WTC11 (cell line): ENCODE data around the gene DESI2. TPM values are rescaled to one million over a fixed set of nuclear protein-coding genes. Genes with fewer than 3 reads are reported as not detected.

Experiments
- ATAC-seq: fragments of 200-7000 bp; cut with Tn5 transposase; 2 replicates; pipeline ENCODE4 v1.10.0; 2021; ENCODE audit warnings: mild to moderate bottlenecking, moderate library complexity
- CTCF ChIA-PET: fragments of 300-600 bp; sonication (Branson Sonifier 250); formaldehyde crosslinking; loops from one replicate; lab custom pipeline; 2021; ENCODE audit warnings: antibody characterized with exemption; lab: Charles Lee
- POLR2A ChIA-PET: fragments of 350-600 bp; sonication (Branson Sonifier 250); formaldehyde crosslinking; loops from one replicate; lab custom pipeline; 2021; ENCODE audit warnings: antibody characterized with exemption; lab: Charles Lee
- DNase-seq: peaks from one replicate; pipeline ENCODE4 v3.0.0; 2021; ENCODE audit warnings: low spot score
- H3K27ac Mint-ChIP-seq: 2 replicates; pipeline ENCODE4 v1.8.0; 2021; ENCODE audit warnings: mixed read lengths
- H3K27me3 Mint-ChIP-seq: 2 replicates; pipeline ENCODE4 v1.8.0; 2021; ENCODE audit warnings: low read depth, mild to moderate bottlenecking, moderate library complexity, mixed read lengths
- H3K36me3 Mint-ChIP-seq: 2 replicates; pipeline ENCODE4 v1.8.0; 2021; ENCODE audit warnings: mixed read lengths
- H3K4me1 Mint-ChIP-seq: 2 replicates; pipeline ENCODE4 v1.8.0; 2022; ENCODE audit warnings: mixed read lengths
- H3K4me3 Mint-ChIP-seq: 2 replicates; pipeline ENCODE4 v1.8.0; 2021; ENCODE audit warnings: mild to moderate bottlenecking, moderate library complexity, mixed read lengths
- H3K9me3 Mint-ChIP-seq: 2 replicates; pipeline ENCODE4 v1.8.0; 2021; ENCODE audit warnings: mixed read lengths
- ATF2 ChIP-seq: sonication (generic); formaldehyde crosslinking; IDR thresholded peaks from 2 replicates; pipeline ENCODE4 v1.8.1; 2022; ENCODE audit warnings: low read depth, missing genetic modification reagents, borderline replicate concordance
- CREM ChIP-seq: sonication (generic); formaldehyde crosslinking; IDR thresholded peaks from 2 replicates; pipeline ENCODE4 v1.8.1; 2022; ENCODE audit warnings: mild to moderate bottlenecking, missing genetic modification reagents, moderate library complexity
- EMX1 ChIP-seq: fragments of 250-450 bp; sonication (Bioruptor Pico); IDR thresholded peaks from 2 replicates; pipeline ENCODE4 v1.8.0; 2021; ENCODE audit warnings: mild to moderate bottlenecking
- ERG ChIP-seq: fragments of 250-450 bp; sonication (Bioruptor Pico); IDR thresholded peaks from 2 replicates; pipeline ENCODE4 v1.8.0; 2021; ENCODE audit warnings: mild to moderate bottlenecking
- FOXK1 ChIP-seq: sonication (generic); formaldehyde crosslinking; IDR thresholded peaks from 2 replicates; pipeline ENCODE4 v1.8.0; 2022; ENCODE audit warnings: mild to moderate bottlenecking, moderate library complexity, missing genetic modification reagents
- GRHL2 ChIP-seq: fragments of 250-450 bp; sonication (Bioruptor Pico); IDR thresholded peaks from 2 replicates; pipeline ENCODE4 v1.8.0; 2022; ENCODE audit warnings: mild to moderate bottlenecking, moderate library complexity; ENCODE audit not compliant: insufficient replicate concordance, severe bottlenecking
- IRF2 ChIP-seq: sonication (generic); formaldehyde crosslinking; IDR thresholded peaks from 2 replicates; pipeline ENCODE4 v1.8.0; 2022; ENCODE audit warnings: low read depth, missing genetic modification reagents, borderline replicate concordance
- JAZF1 ChIP-seq: fragments of 250-450 bp; sonication (Bioruptor Pico); IDR thresholded peaks from 2 replicates; pipeline ENCODE4 v1.9.0; 2021; ENCODE audit warnings: moderate library complexity, mild to moderate bottlenecking, inconsistent platforms
- JUN ChIP-seq: sonication (generic); formaldehyde crosslinking; IDR thresholded peaks from 2 replicates; pipeline ENCODE4 v1.8.0; 2023; ENCODE audit warnings: mild to moderate bottlenecking, missing genetic modification reagents
- MYBL2 ChIP-seq: sonication (generic); formaldehyde crosslinking; IDR thresholded peaks from 2 replicates; pipeline ENCODE4 v1.8.1; 2023; ENCODE audit warnings: mild to moderate bottlenecking, moderate library complexity, missing genetic modification reagents
- PRRX2 ChIP-seq: fragments of 250-450 bp; sonication (Bioruptor Pico); IDR thresholded peaks from 2 replicates; pipeline ENCODE4 v1.8.0; 2021; ENCODE audit warnings: mild to moderate bottlenecking
- RORB ChIP-seq: fragments of 250-450 bp; sonication (Bioruptor Pico); IDR thresholded peaks from 2 replicates; pipeline ENCODE4 v1.9.0; 2021; ENCODE audit warnings: mild to moderate bottlenecking
- SMAD3 ChIP-seq: sonication (generic); formaldehyde crosslinking; IDR thresholded peaks from 2 replicates; pipeline ENCODE4 v1.8.0; 2022; ENCODE audit warnings: missing genetic modification reagents, mild to moderate bottlenecking, borderline replicate concordance
- STAT6 ChIP-seq: sonication (generic); formaldehyde crosslinking; conservative IDR thresholded peaks from 2 replicates; pipeline ENCODE4 v1.8.1; 2023; ENCODE audit warnings: mild to moderate bottlenecking, low read depth, missing genetic modification reagents, moderate library complexity
- TEAD4 ChIP-seq: sonication (generic); formaldehyde crosslinking; IDR thresholded peaks from 2 replicates; pipeline ENCODE4 v1.8.0; 2022; ENCODE audit warnings: mild to moderate bottlenecking, missing genetic modification reagents
- ZBTB21 ChIP-seq: sonication (generic); formaldehyde crosslinking; IDR thresholded peaks from 2 replicates; pipeline ENCODE4 v1.8.1; 2023; ENCODE audit warnings: mild to moderate bottlenecking, missing genetic modification reagents, borderline replicate concordance
- ZMAT4 ChIP-seq: fragments of 250-450 bp; sonication (Bioruptor Pico); IDR thresholded peaks from 2 replicates; pipeline ENCODE4 v1.9.0; 2021; ENCODE audit warnings: mild to moderate bottlenecking
- ZNF317 ChIP-seq: sonication (generic); formaldehyde crosslinking; IDR thresholded peaks from 2 replicates; pipeline ENCODE4 v1.8.1; 2023; ENCODE audit warnings: low read depth, mild to moderate bottlenecking, moderate library complexity, missing genetic modification reagents, borderline replicate concordance
- ZNF396 ChIP-seq: fragments of 250-450 bp; sonication (Bioruptor Pico); IDR thresholded peaks from 2 replicates; pipeline ENCODE4 v1.8.0; 2021; ENCODE audit warnings: mild to moderate bottlenecking, moderate library complexity, borderline replicate concordance
- total RNA-seq: library from RNA; stranded (reverse); gene quantifications from 3 replicates; pipeline ENCODE4 v1.2.3, GENCODE V29; 2021
- TF ChIP-seq, protein P1 (sequence below): fragments of 250-450 bp; sonication (Bioruptor Pico); IDR thresholded peaks from 2 replicates; pipeline ENCODE4 v2.1.2; 2022; ENCODE audit warnings: mild to moderate bottlenecking, moderate library complexity
- TF ChIP-seq, protein P2 (sequence below): fragments of 250-450 bp; sonication (Bioruptor Pico); IDR thresholded peaks from 2 replicates; pipeline ENCODE4 v1.9.0; 2021; ENCODE audit warnings: mild to moderate bottlenecking, borderline replicate concordance
- TF ChIP-seq, protein P3 (sequence below): sonication (generic); formaldehyde crosslinking; IDR thresholded peaks from 2 replicates; pipeline ENCODE4 v1.8.0; 2023; ENCODE audit warnings: mild to moderate bottlenecking, missing genetic modification reagents

Gene DESI2
- total RNA-seq, 1 experiment from 2014 or later: 108 TPM

DNA sequence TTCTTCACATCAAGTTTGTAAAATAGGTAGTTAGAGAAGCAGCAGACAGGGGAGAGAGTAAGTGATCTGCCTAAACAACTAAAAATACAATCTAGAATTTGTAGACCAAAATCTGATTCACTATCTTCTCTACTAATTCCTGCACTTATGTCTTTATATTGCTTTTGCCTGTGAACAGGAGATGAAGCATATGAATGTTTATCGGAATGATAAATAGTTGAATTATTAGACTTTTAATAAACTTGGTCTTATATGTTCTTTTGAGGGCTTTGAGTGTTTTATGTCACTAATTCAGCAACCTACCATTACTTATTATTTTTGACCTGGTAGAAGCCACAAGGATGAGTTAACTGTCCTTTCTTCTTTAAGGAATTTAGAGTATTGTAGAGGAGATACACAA lies 2.3 kb downstream of the DESI2 start:
- no peak overlapping the region for H3K4me3 Mint-ChIP-seq
- ATAC-seq (no peak), DNase-seq (no peak)
- H3K27ac Mint-ChIP-seq: no peak overlapping the region
- POLR2A ChIA-PET: no interaction called here
- no peaks in the 10 kb centered on the region for H3K9me3 Mint-ChIP-seq
- H3K27me3 Mint-ChIP-seq: no peaks in the 10 kb centered on the region
- H3K36me3 Mint-ChIP-seq: peaks cover 26% of the 10 kb centered on the region
- CTCF ChIA-PET: no interaction called here
- TF ChIP-seq, protein P1, sequence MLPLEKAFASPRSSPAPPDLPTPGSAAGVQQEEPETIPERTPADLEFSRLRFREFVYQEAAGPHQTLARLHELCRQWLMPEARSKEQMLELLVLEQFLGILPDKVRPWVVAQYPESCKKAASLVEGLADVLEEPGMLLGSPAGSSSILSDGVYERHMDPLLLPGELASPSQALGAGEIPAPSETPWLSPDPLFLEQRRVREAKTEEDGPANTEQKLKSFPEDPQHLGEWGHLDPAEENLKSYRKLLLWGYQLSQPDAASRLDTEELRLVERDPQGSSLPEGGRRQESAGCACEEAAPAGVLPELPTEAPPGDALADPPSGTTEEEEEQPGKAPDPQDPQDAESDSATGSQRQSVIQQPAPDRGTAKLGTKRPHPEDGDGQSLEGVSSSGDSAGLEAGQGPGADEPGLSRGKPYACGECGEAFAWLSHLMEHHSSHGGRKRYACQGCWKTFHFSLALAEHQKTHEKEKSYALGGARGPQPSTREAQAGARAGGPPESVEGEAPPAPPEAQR (CRISPR knock-in tag): no peak
- no peak for TF ChIP-seq EMX1
- no peak for TF ChIP-seq JUN
- TF ChIP-seq SMAD3 (CRISPR knock-in tag): no peak
- no peak for TF ChIP-seq ZNF396
- no peak for TF ChIP-seq ERG (CRISPR knock-in tag)
- TF ChIP-seq, protein P2, sequence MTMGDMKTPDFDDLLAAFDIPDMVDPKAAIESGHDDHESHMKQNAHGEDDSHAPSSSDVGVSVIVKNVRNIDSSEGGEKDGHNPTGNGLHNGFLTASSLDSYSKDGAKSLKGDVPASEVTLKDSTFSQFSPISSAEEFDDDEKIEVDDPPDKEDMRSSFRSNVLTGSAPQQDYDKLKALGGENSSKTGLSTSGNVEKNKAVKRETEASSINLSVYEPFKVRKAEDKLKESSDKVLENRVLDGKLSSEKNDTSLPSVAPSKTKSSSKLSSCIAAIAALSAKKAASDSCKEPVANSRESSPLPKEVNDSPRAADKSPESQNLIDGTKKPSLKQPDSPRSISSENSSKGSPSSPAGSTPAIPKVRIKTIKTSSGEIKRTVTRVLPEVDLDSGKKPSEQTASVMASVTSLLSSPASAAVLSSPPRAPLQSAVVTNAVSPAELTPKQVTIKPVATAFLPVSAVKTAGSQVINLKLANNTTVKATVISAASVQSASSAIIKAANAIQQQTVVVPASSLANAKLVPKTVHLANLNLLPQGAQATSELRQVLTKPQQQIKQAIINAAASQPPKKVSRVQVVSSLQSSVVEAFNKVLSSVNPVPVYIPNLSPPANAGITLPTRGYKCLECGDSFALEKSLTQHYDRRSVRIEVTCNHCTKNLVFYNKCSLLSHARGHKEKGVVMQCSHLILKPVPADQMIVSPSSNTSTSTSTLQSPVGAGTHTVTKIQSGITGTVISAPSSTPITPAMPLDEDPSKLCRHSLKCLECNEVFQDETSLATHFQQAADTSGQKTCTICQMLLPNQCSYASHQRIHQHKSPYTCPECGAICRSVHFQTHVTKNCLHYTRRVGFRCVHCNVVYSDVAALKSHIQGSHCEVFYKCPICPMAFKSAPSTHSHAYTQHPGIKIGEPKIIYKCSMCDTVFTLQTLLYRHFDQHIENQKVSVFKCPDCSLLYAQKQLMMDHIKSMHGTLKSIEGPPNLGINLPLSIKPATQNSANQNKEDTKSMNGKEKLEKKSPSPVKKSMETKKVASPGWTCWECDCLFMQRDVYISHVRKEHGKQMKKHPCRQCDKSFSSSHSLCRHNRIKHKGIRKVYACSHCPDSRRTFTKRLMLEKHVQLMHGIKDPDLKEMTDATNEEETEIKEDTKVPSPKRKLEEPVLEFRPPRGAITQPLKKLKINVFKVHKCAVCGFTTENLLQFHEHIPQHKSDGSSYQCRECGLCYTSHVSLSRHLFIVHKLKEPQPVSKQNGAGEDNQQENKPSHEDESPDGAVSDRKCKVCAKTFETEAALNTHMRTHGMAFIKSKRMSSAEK (CRISPR knock-in tag): no peak
- no peak for TF ChIP-seq CREM (CRISPR knock-in tag)
- H3K4me1 Mint-ChIP-seq: peaks cover 52% of the 10 kb centered on the region

DNA sequence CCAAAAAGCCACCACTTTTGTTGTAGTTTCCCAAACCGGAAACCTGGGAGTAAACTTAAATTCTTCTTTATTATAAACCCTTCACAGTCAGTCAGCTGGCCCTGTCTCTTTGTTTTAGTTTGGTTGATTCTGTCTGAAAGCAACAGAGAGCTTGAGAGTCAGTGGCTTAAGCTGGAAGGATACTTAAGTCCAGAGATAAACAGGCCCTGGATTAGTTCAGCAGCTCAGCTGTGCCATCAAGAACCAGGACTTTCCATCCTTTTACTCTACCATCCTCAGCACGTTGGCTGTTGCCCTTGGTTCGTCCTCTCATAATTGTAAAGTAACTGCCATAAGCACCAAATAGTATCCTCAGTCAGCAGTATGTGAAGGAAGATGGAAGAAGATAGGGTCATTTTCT lies 4.5 kb downstream of the DESI2 start:
- POLR2A ChIA-PET: no interaction called here
- H3K27ac Mint-ChIP-seq: peak overlapping the region; percentile 24
- CTCF ChIA-PET: no interaction called here
- H3K9me3 Mint-ChIP-seq: peaks cover 7% of the 10 kb centered on the region
- no peak for DNase-seq
- H3K27me3 Mint-ChIP-seq: no peaks in the 10 kb centered on the region
- no peak for ATAC-seq
- H3K4me3 Mint-ChIP-seq: no peak overlapping the region
- peaks cover 39% of the 10 kb centered on the region for H3K36me3 Mint-ChIP-seq
- peaks cover 30% of the 10 kb centered on the region for H3K4me1 Mint-ChIP-seq
- TF ChIP-seq ZMAT4 (CRISPR knock-in tag) (no peak), MYBL2 (CRISPR knock-in tag) (no peak), PRRX2 (no peak), IRF2 (CRISPR knock-in tag) (no peak), ZNF396 (no peak), JAZF1 (no peak), TEAD4 (CRISPR knock-in tag) (no peak), GRHL2 (no peak), FOXK1 (no peak), RORB (CRISPR knock-in tag) (no peak), ZNF317 (CRISPR knock-in tag) (no peak), ATF2 (CRISPR knock-in tag) (no peak), STAT6 (CRISPR knock-in tag) (no peak), SMAD3 (CRISPR knock-in tag) (no peak), ZBTB21 (CRISPR knock-in tag) (no peak)
- TF ChIP-seq, protein P3, sequence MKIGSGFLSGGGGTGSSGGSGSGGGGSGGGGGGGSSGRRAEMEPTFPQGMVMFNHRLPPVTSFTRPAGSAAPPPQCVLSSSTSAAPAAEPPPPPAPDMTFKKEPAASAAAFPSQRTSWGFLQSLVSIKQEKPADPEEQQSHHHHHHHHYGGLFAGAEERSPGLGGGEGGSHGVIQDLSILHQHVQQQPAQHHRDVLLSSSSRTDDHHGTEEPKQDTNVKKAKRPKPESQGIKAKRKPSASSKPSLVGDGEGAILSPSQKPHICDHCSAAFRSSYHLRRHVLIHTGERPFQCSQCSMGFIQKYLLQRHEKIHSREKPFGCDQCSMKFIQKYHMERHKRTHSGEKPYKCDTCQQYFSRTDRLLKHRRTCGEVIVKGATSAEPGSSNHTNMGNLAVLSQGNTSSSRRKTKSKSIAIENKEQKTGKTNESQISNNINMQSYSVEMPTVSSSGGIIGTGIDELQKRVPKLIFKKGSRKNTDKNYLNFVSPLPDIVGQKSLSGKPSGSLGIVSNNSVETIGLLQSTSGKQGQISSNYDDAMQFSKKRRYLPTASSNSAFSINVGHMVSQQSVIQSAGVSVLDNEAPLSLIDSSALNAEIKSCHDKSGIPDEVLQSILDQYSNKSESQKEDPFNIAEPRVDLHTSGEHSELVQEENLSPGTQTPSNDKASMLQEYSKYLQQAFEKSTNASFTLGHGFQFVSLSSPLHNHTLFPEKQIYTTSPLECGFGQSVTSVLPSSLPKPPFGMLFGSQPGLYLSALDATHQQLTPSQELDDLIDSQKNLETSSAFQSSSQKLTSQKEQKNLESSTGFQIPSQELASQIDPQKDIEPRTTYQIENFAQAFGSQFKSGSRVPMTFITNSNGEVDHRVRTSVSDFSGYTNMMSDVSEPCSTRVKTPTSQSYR (CRISPR knock-in tag): no peak
